HEK293T (cell line): Measurements from ENCODE around the gene EXOC6.

ENCODE experiments used
- CTCF ChIA-PET: fragments of 350-600 bp; formaldehyde crosslinking; extraction: SDS; loops from one replicate; lab custom pipeline; 2021; ENCODE audit warnings: antibody characterized with exemption, inconsistent platforms; lab: Yijun Ruan, JAX
- POLR2A ChIA-PET: fragments of 350-600 bp; formaldehyde crosslinking; extraction: SDS; loops from one replicate; lab custom pipeline; 2020; ENCODE audit warnings: antibody characterized with exemption, inconsistent platforms; lab: Yijun Ruan, JAX
- DNase-seq: peaks from one replicate; pipeline ENCODE4 v3.0.0; 2012; ENCODE audit warnings: mixed read lengths; ENCODE audit errors: extremely low spot score
- ARNT ChIP-seq: fragments of 450-650 bp; IDR thresholded peaks from 2 replicates; pipeline ENCODE4 v1.6.1; 2017; ENCODE audit warnings: mild to moderate bottlenecking
- BHLHE40 ChIP-seq: fragments of 450-650 bp; IDR thresholded peaks from 2 replicates; pipeline ENCODE4 v1.6.1; 2016; ENCODE audit warnings: mild to moderate bottlenecking, moderate library complexity, borderline replicate concordance
- CTBP1 ChIP-seq: fragments of 450-650 bp; IDR thresholded peaks from 2 replicates; pipeline ENCODE4 v1.6.1; 2016; ENCODE audit warnings: borderline replicate concordance
- ELF4 ChIP-seq: fragments of 450-650 bp; IDR thresholded peaks from 2 replicates; pipeline ENCODE4 v1.6.1; 2017; ENCODE audit warnings: antibody characterized with exemption
- FOXA1 ChIP-seq: fragments of 450-650 bp; IDR thresholded peaks from 2 replicates; pipeline ENCODE4 v1.6.1; 2016; ENCODE audit warnings: mild to moderate bottlenecking
- FOXK2 ChIP-seq: fragments of 450-650 bp; IDR thresholded peaks from 2 replicates; pipeline ENCODE4 v1.6.1; 2016; ENCODE audit warnings: mild to moderate bottlenecking
- FOXM1 ChIP-seq: fragments of 450-650 bp; IDR thresholded peaks from 2 replicates; pipeline ENCODE4 v1.6.1; 2017; ENCODE audit warnings: mild to moderate bottlenecking, borderline replicate concordance
- HDGF ChIP-seq: fragments of 450-650 bp; IDR thresholded peaks from 2 replicates; pipeline ENCODE4 v1.6.1; 2017; ENCODE audit warnings: antibody characterized with exemption, borderline replicate concordance
- L3MBTL2 ChIP-seq: fragments of 450-650 bp; conservative IDR thresholded peaks from 2 replicates; pipeline ENCODE4 v1.6.1; 2016; ENCODE audit warnings: mild to moderate bottlenecking
- LEF1 ChIP-seq: fragments of 450-650 bp; IDR thresholded peaks from 2 replicates; pipeline ENCODE4 v1.6.1; 2017; ENCODE audit warnings: mild to moderate bottlenecking, borderline replicate concordance
- NFRKB ChIP-seq: fragments of 450-650 bp; IDR thresholded peaks from 2 replicates; pipeline ENCODE4 v1.6.1; 2016; ENCODE audit warnings: mild to moderate bottlenecking, moderate library complexity
- PKNOX1 ChIP-seq: fragments of 450-650 bp; IDR thresholded peaks from 2 replicates; pipeline ENCODE4 v1.6.1; 2016
- SP1 ChIP-seq: fragments of 450-650 bp; IDR thresholded peaks from 2 replicates; pipeline ENCODE4 v1.6.1; 2017
- SUZ12 ChIP-seq: fragments of 450-650 bp; IDR thresholded peaks from 2 replicates; pipeline ENCODE4 v1.6.1; 2016; ENCODE audit warnings: mild to moderate bottlenecking
- TARDBP ChIP-seq: fragments of 450-650 bp; IDR thresholded peaks from 2 replicates; pipeline ENCODE4 v1.6.1; 2016
- ZNF384 ChIP-seq: fragments of 450-650 bp; IDR thresholded peaks from 2 replicates; pipeline ENCODE4 v1.6.1; 2016

The EXOC6 gene

GRCh38 chr10:93063144-93063976 lies 215.0 kb downstream of the EXOC6 start:
- TF ChIP-seq FOXM1, result no peak
- TF ChIP-seq BHLHE40, result no peak
- no peak for TF ChIP-seq ELF4
- TF ChIP-seq CTBP1, result no peak
- TF ChIP-seq HDGF, result no peak
- TF ChIP-seq NFRKB, result no peak
- no peak for TF ChIP-seq L3MBTL2
- ChIA-PET POLR2A (no interaction called here), CTCF (no interaction called here)
- no peak for DNase-seq

GRCh38 chr10:93063977-93064660 lies 215.8 kb downstream of the EXOC6 start:
- DNase-seq, result no peak
- no peak for TF ChIP-seq LEF1
- no peak for TF ChIP-seq ELF4
- no peak for TF ChIP-seq ARNT
- POLR2A ChIA-PET, result no interaction called here
- CTCF ChIA-PET, result interaction anchor here (1.0 kb wide), 1 partner anchor 12 kb away, joined by 3 read pairs; no protein-coding TSS in a partner anchor

- ChIA-PET CTCF (interaction anchor here (1.0 kb wide), 1 partner anchor 11 kb away, joined by 3 read pairs; no protein-coding TSS in a partner anchor), POLR2A (no interaction called here)
- no peak for TF ChIP-seq BHLHE40
- TF ChIP-seq SP1, result no peak
- TF ChIP-seq LEF1, result no peak
- no peak for TF ChIP-seq SUZ12
- no peak for TF ChIP-seq HDGF
- no peak for TF ChIP-seq ZNF384
- no peak for TF ChIP-seq FOXM1
- no peak for TF ChIP-seq CTBP1
- TF ChIP-seq L3MBTL2, result no peak
- no peak for TF ChIP-seq FOXK2
- TF ChIP-seq PKNOX1, result no peak
- TF ChIP-seq FOXA1, result no peak
- no peak for TF ChIP-seq ARNT
- no peak for TF ChIP-seq ELF4
- no peak for TF ChIP-seq NFRKB
- TF ChIP-seq TARDBP, result no peak
- no peak for DNase-seq
Observed at GRCh38 chr10:93064874-93065660, 216.7 kb downstream of the EXOC6 start.

- CTCF ChIA-PET, result no interaction called here
- no peak for DNase-seq
- TF ChIP-seq FOXA1 (no peak), CTBP1 (no peak), SP1 (no peak), PKNOX1 (no peak), LEF1 (no peak), ZNF384 (no peak), BHLHE40 (no peak), ARNT (no peak), FOXK2 (no peak), NFRKB (no peak), HDGF (no peak), SUZ12 (no peak), L3MBTL2 (no peak), TARDBP (no peak), FOXM1 (no peak), ELF4 (no peak)
- POLR2A ChIA-PET, result no interaction called here
Observed at GRCh38 chr10:93065675-93066543, 217.6 kb downstream of the EXOC6 start.

GRCh38 chr10:93066544-93066913 lies 218.2 kb downstream of the EXOC6 start:
- ChIA-PET CTCF (no interaction called here), POLR2A (no interaction called here)
- DNase-seq, result no peak
- no peak for TF ChIP-seq ELF4
- no peak for TF ChIP-seq SP1
- no peak for TF ChIP-seq SUZ12
- TF ChIP-seq FOXA1, result no peak
- no peak for TF ChIP-seq NFRKB
- TF ChIP-seq BHLHE40, result no peak
- TF ChIP-seq L3MBTL2, result no peak
- no peak for TF ChIP-seq LEF1
- no peak for TF ChIP-seq ZNF384
- no peak for TF ChIP-seq CTBP1
- TF ChIP-seq FOXM1, result no peak
- no peak for TF ChIP-seq TARDBP
- TF ChIP-seq FOXK2, result no peak
- no peak for TF ChIP-seq ARNT
- no peak for TF ChIP-seq HDGF
- no peak for TF ChIP-seq PKNOX1
